Kidney capillary endothelial cell (primary cell): Measurements from ENCODE around the gene PSMC1.

Source experiments
- DNase-seq: peaks from one replicate; pipeline ENCODE4 v3.0.0-alpha.2; 2018; ENCODE audit warnings: low spot score

Gene PSMC1

DNA sequence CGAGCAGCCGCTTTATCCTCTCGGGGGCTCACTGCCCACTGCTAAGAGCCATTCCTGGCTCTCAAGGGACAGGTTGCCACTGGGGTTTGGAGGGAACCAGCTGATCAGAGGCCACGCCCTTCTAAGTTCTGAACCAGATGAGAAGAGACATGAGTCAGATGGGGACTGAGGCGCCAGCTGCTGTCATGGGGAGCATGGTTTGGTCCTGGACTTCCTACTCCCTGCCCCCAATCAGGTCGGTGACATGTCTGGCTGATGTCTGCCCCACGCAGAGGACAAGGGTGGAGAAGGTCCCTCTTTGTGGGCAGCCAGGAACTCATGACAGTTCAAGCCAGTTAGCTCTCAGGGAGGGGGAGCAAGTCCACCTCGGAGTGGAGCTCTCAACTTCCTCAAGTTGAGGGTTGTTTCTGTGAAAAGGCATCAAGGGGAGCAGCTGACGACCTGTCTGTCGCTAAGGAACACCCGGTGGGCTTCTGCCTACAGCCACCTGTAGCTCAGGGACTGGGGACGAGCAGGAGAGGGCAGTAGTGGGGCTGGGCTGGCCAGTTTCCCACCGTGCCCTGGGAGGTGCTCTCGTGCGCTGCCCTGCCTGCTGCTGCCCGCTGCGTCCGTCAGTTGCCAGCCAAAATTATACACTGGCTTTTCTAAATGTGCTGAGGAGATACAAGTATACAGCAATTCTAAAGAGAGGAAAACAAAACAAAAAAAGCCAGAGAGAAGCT, 20.5 kb downstream of the PSMC1 start:
- no peak for DNase-seq

DNA sequence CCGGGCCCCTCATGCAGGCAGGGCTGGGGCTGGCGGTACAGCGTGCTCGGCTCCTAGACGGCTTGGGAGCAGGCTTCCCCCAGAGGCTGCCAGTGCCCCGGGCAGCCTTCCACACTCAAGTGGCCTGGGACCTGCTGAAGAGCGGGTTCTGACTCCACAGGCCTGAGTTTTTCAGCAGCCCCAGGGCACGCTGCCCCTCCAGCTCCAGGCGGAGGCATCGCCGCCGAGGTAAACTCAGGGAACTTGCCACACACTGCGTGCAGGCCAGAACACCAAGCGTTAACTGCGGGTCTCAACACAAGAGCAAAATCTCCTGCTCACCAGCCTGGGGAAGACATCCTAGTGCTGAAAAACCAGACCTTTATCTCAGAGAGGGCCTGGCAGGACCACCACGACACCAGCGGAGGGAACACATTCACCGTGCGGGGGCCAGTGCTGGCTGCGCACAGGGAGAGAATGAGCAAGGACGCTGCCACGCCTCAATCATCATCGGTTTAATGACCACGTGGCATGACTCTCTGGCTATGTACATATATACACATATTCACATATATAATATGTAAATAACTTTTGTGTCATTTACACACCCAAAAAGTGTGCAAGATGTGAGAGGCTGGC, 21.3 kb downstream of the PSMC1 start:
- DNase-seq, result no peak

DNA sequence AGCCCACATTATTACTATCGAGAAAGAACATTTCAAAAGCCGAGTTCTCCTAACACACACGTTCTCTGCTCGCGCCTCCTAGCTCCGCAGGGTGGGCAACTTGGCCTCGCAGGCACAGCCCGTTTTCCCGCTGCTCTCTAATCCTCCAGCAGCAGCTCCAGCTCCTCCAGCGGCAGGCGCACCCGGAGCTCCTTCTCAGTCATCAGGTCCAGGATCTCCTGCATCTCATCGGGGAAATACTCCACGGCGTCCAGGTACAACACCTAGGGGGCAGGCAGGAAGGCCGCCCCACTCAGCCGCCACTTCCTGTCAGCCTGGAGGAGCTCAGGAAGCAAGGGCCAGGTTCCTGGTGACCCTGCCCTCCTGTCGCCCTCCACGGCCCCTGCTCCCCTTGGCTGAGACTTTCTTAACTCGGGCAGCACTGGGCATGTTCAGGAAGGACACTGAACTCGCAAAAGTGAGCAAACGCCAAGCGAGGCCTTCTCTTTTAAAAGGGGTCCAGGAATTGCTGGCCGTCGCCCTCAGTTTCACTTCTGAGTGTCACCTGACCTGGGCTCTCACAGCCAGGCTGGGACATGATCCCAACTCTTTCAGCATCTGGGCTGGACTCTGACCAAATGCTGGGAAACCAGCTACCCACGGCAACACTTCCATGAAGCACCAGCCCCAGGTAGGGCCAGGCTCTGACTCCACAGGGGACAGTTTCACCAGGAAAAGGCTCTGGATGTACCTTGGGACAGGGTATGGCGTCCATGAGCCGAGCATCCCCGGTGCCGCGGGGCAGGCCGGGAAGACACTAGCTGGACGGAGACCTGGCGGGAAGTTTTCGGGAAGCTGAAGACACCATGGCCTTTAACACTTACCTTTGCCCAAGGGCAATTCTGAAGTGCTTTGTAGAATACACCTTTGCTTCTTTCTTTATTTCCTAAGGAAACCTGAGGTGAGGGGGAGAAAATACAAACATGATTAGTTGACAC, 22.1 kb downstream of the PSMC1 start:
- no peak for DNase-seq

DNA sequence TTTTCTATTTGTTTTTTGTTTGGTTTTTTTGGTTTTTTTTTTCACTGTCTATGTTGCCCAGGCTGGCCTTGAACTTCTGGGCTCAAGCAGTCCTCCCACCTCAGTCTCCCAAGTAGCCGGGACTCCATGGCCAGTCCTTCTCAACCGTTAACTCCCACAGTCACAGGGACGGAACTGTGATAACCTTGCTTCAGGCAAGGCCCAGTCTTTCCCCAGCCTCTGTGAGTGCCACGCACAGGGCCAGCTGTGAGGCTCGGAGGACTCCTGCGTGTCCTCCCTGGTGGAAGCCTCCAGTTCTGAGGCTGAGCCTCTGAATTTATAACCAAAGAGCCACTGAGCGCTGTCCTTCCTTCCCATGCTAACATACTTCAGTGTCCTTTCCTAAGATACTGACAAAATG, 23.7 kb downstream of the PSMC1 start:
- DNase-seq, result no peak

- DNase-seq, result peak; percentile 42
Measured at GRCh38 chr14:90281261-90281660, 24.9 kb downstream of the PSMC1 start.

DNA sequence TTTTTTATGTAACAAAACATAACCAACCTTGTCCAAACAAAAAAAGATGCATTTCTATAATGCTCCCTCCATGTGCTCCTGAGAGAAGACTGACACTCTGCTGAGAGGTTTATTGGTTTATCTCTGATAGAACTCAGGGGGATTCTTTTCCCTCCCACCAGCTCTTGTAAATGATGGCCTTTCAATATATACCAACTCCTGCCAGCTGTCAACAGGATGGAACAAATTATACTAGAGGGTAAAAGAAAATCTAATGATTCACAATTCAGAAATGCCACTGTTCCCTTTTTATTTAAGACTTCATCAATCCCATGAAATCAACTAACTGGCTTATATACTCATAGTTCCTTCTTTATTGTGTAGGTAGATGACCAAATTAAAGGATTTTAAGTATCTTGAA, 25.4 kb downstream of the PSMC1 start:
- DNase-seq, result no peak

DNA sequence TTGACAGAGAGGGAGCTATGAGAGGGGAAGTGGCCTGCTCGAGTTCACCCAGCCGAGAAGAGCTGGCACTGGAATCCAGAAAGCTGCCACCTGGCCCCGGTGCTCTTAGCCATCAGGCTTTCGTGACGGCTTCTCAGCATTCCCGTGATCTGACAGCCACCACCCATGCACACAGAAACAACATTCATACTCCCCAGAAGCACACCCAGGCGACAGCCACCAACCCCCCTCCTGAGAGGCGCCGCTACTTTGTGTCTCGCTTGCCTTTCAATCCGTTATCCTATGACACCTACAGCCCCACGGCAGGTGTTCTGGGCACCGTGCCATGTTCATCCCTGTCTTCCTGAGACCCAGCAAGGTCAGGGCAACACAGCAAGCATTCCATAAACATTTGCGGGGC, 31.4 kb downstream of the PSMC1 start:
- no peak for DNase-seq

- no peak for DNase-seq
Measured at GRCh38 chr14:90288651-90289355, 32.5 kb downstream of the PSMC1 start.

GRCh38 chr14:90290337-90291011, 34.1 kb downstream of the PSMC1 start:
- no peak for DNase-seq

- no peak for DNase-seq
Measured at GRCh38 chr14:90291699-90292098, 35.3 kb downstream of the PSMC1 start.

GRCh38 chr14:90293766-90294730, 37.7 kb downstream of the PSMC1 start:
- DNase-seq, result no peak

- no peak for DNase-seq
Measured at GRCh38 chr14:90294872-90295271, 38.5 kb downstream of the PSMC1 start.

GRCh38 chr14:90295870-90296516, 39.6 kb downstream of the PSMC1 start:
- no peak for DNase-seq

DNA sequence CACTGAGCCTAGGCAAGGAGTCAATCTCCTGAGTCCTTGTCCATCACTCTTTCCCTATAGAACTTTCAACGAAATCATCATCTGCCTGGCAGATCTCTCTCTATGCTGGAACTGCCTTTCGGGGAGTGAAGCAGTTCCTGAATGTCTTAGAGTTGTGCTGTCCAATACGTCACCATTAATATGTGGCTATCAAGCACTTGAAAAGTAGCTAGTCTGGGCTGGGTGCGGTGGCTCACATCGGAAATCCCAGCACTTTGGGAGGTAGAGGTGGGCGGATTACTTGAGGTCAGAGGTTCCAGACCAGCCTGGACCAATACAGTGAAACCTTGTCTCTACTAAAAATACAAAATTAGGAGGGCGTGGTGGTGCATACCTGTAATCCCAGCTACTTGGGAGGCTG, 40.3 kb downstream of the PSMC1 start:
- no peak for DNase-seq

- DNase-seq, result no peak
Measured at GRCh38 chr14:90297876-90298629, 41.7 kb downstream of the PSMC1 start.

DNA sequence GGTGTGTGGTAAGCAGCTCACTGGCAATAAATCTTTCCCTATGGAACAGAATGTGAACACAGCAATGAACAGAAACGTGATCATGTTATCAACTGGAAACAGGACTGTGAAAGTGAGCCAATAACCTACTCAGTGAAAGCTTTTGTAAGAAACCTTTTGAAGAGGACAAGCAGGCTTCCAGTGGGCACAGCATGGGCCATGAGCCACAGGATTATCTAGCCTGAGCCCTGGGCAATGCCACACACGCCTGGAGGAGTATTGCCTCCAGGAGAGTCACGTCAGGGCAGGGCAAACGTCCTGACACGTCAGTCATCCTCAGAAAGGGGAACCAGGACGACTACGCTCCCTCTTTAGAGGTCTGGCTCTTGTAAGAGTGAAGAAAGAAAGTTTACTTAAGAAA, 43.1 kb downstream of the PSMC1 start:
- no peak for DNase-seq

DNA sequence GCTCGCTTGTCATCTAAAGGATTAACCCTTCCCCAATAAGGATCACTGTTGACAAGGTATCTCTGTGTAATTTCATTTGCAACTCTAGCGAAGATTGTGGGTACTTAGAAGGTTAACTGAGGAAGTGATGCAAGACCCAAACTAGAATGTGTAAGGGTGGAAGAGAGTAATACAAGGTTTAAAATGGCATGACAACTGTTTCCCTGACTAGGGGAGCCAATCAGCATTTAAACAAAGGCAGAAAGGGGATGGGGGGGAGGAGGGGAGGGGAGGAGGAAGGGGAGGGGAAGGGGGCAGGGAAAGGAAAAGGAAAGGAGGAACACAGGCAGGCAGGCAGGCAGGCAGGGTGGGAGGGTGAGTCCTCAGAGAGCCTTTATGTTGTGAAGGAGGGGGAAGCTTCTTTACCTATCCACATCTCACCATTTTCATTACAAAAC, 44.3 kb downstream of the PSMC1 start:
- no peak for DNase-seq

GRCh38 chr14:90301122-90301521, 44.8 kb downstream of the PSMC1 start:
- DNase-seq, result no peak

DNA sequence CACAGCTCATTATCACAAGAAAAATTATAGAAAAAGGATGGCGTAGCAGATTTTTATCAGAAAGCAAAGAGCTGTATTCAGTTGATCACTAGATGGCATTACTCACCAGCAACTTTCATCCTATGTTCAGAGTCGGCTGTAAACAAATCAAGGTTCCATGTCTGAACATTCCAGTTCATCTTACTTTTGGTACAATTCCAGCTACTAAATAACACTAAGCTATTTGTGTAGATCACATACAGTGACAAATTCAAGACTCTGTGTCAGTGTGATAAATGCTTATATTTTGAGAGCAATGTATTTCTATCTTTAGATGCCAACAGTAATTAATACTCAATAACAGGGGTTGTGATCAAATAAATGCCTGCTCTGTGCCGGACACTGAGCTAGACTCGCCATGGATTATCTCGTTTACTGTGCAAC, 45.3 kb downstream of the PSMC1 start:
- DNase-seq, result peak; percentile 61
